IMR-90 (cell line): ENCODE data around the gene FCRL5.

Source experiments
- CTCF ChIP-seq: conservative IDR thresholded peaks from 2 replicates; pipeline ENCODE4 v1.5.1; 2012; ENCODE audit warnings: mild to moderate bottlenecking, low read depth, low read length, improper control_type of control experiment
- MXI1 ChIP-seq: IDR thresholded peaks from 2 replicates; pipeline ENCODE4 v1.6.1; 2012; ENCODE audit warnings: low read depth, mild to moderate bottlenecking, low read length, moderate library complexity, borderline replicate concordance
- POLR2A ChIP-seq: IDR thresholded peaks from 2 replicates; pipeline ENCODE4 v1.6.1; 2012; ENCODE audit warnings: mild to moderate bottlenecking, low read depth, low read length
- RFX5 ChIP-seq: IDR thresholded peaks from 2 replicates; pipeline ENCODE4 v1.8.0; 2012; ENCODE audit warnings: low read depth, mild to moderate bottlenecking, low read length, moderate library complexity

- TF ChIP-seq POLR2A (no peak), CTCF (no peak), RFX5 (no peak), MXI1 (no peak)
Observed at GRCh38 chr1:157523774-157524493, 28.4 kb downstream of the FCRL5 start.
